GM19324 (cell line): ENCODE data around the gene CCDC185.
"Not testable (repeated sequence)": the region's sequence is repeated elsewhere in the genome, so short reads cannot be mapped to it uniquely, and the experiment has no call there.

Source experiments
- ATAC-seq: cut with Tn5 transposase; IDR thresholded peaks from one replicate; pipeline ENCODE4 v1.9.1; 2021; ENCODE audit warnings: mild to moderate bottlenecking, moderate library complexity; ENCODE audit not compliant: unreplicated experiment, low FRiP score

CCDC185 gene

GRCh38 chr1:223390618-223391017 is 2.6 kb upstream of the CCDC185 start:
- ATAC-seq: no peak

- ATAC-seq: no peak
Measured at GRCh38 chr1:223394242-223394641, 1.0 kb downstream of the CCDC185 start.

- no peak for ATAC-seq
Measured at GRCh38 chr1:223394706-223395105, 1.5 kb downstream of the CCDC185 start.

GRCh38 chr1:223399393-223399792 is 6.2 kb downstream of the CCDC185 start:
- not testable (repeated sequence) for ATAC-seq

GRCh38 chr1:223401873-223402789 is 8.9 kb downstream of the CCDC185 start:
- no peak for ATAC-seq

- ATAC-seq: no peak
Measured at GRCh38 chr1:223402790-223403142, 9.6 kb downstream of the CCDC185 start.

- ATAC-seq: no peak
Measured at GRCh38 chr1:223403184-223403815, 10.1 kb downstream of the CCDC185 start.

- ATAC-seq: no peak
Measured at GRCh38 chr1:223405507-223405906, 12.3 kb downstream of the CCDC185 start.

GRCh38 chr1:223410036-223410435 is 16.8 kb downstream of the CCDC185 start:
- ATAC-seq: no peak

- no peak for ATAC-seq
Measured at GRCh38 chr1:223411309-223411708, 18.1 kb downstream of the CCDC185 start.

- no peak for ATAC-seq
Measured at GRCh38 chr1:223411710-223412109, 18.5 kb downstream of the CCDC185 start.

GRCh38 chr1:223413216-223413615 is 20.0 kb downstream of the CCDC185 start:
- no peak for ATAC-seq

- no peak for ATAC-seq
Measured at GRCh38 chr1:223417444-223417843, 24.2 kb downstream of the CCDC185 start.

- ATAC-seq: no peak
Measured at GRCh38 chr1:223417903-223418663, 24.9 kb downstream of the CCDC185 start.

- no peak for ATAC-seq
Measured at GRCh38 chr1:223419115-223419514, 25.9 kb downstream of the CCDC185 start.

- ATAC-seq: no peak
Measured at GRCh38 chr1:223419561-223419960, 26.3 kb downstream of the CCDC185 start.

GRCh38 chr1:223421025-223421424 is 27.8 kb downstream of the CCDC185 start:
- ATAC-seq: no peak

GRCh38 chr1:223421676-223422075 is 28.5 kb downstream of the CCDC185 start:
- no peak for ATAC-seq

- ATAC-seq: no peak
Measured at GRCh38 chr1:223422911-223423310, 29.7 kb downstream of the CCDC185 start.

GRCh38 chr1:223423641-223424233 is 30.5 kb downstream of the CCDC185 start:
- ATAC-seq: no peak

GRCh38 chr1:223425550-223425949 is 32.3 kb downstream of the CCDC185 start:
- ATAC-seq: no peak
